ENCODE measurements around the gene SPATA2.

Gene SPATA2

GRCh38 chr20:49919009-49919408, 3.7 kb upstream of the SPATA2 start:
- no peak for TF ChIP-seq TOX (CRISPR knock-in tag; IDR thresholded peaks at IDR 0.05; ENCODE audit: borderline replicate concordance)
- no peak for TF ChIP-seq PPARA (CRISPR knock-in tag; IDR thresholded peaks at IDR 0.05; ENCODE audit: borderline replicate concordance)
- TF ChIP-seq SNAI2 (CRISPR knock-in tag; IDR thresholded peaks at IDR 0.05), result no peak
- no peak for TF ChIP-seq ISL1 (CRISPR knock-in tag; IDR thresholded peaks at IDR 0.05)
- no peak for TF ChIP-seq CSDC2 (CRISPR knock-in tag; IDR thresholded peaks at IDR 0.05)
- no peak for TF ChIP-seq BACH2 (CRISPR knock-in tag; IDR thresholded peaks at IDR 0.05; ENCODE audit: borderline replicate concordance)
- TF ChIP-seq PATZ1 (CRISPR knock-in tag; IDR thresholded peaks at IDR 0.05; ENCODE audit: borderline replicate concordance), result no peak
- TF ChIP-seq ZFP30 (CRISPR knock-in tag; IDR thresholded peaks at IDR 0.05), result no peak
- TF ChIP-seq OSR1 (CRISPR knock-in tag; IDR thresholded peaks at IDR 0.05), result no peak
- TF ChIP-seq GLIS3 (CRISPR knock-in tag; IDR thresholded peaks at IDR 0.05), result no peak
- no peak for TF ChIP-seq CSRNP3 (CRISPR knock-in tag; IDR thresholded peaks at IDR 0.05)
- no peak for TF ChIP-seq POU6F1 (CRISPR knock-in tag; IDR thresholded peaks at IDR 0.05; ENCODE audit: borderline replicate concordance, low read depth)
- ATAC-seq, result no peak

- ATAC-seq, result no peak
- TF ChIP-seq PATZ1 (CRISPR knock-in tag; IDR thresholded peaks at IDR 0.05; ENCODE audit: borderline replicate concordance), result no peak
- TF ChIP-seq ARNTL (CRISPR knock-in tag; IDR thresholded peaks at IDR 0.05; ENCODE audit: borderline replicate concordance, low read depth), result no peak
- no peak for TF ChIP-seq CREB5 (CRISPR knock-in tag; IDR thresholded peaks at IDR 0.05; ENCODE audit: low read depth)
- TF ChIP-seq GLIS3 (CRISPR knock-in tag; IDR thresholded peaks at IDR 0.05), result no peak
- no peak for TF ChIP-seq ESRRG (CRISPR knock-in tag; IDR thresholded peaks at IDR 0.05)
- TF ChIP-seq CSRNP3 (CRISPR knock-in tag; IDR thresholded peaks at IDR 0.05), result no peak
- TF ChIP-seq ZNF70 (CRISPR knock-in tag; IDR thresholded peaks at IDR 0.05), result no peak
- TF ChIP-seq ZC3H10 (CRISPR knock-in tag; IDR thresholded peaks at IDR 0.05), result no peak
- no peak for TF ChIP-seq CSDC2 (CRISPR knock-in tag; IDR thresholded peaks at IDR 0.05)
- TF ChIP-seq OSR1 (CRISPR knock-in tag; IDR thresholded peaks at IDR 0.05), result no peak
Observed at GRCh38 chr20:49918446-49918845, 3.1 kb upstream of the SPATA2 start.

- TF ChIP-seq OSR1 (CRISPR knock-in tag; IDR thresholded peaks at IDR 0.05), result 0 out of 2 replicates have a peak, but pooled peaks have one; percentile 74
- TF ChIP-seq ISL1 (CRISPR knock-in tag; IDR thresholded peaks at IDR 0.05), result 0 out of 2 replicates have a peak, but pooled peaks have one; percentile 4
- TF ChIP-seq ZNF70 (CRISPR knock-in tag; IDR thresholded peaks at IDR 0.05), result no peak
- TF ChIP-seq PATZ1 (CRISPR knock-in tag; IDR thresholded peaks at IDR 0.05; ENCODE audit: borderline replicate concordance), result 0 out of 2 replicates have a peak, but pooled peaks have one; percentile 2
- TF ChIP-seq ESRRG (CRISPR knock-in tag; IDR thresholded peaks at IDR 0.05), result no peak
- no peak for TF ChIP-seq TCF4 (CRISPR knock-in tag; IDR thresholded peaks at IDR 0.05; ENCODE audit: borderline replicate concordance)
- no peak for ATAC-seq
Observed at GRCh38 chr20:49916146-49917002, 1.0 kb upstream of the SPATA2 start.
